HepG2 (cell line): ENCODE data around the gene TMEM132E. TPM values are rescaled to one million over a fixed set of nuclear protein-coding genes. Genes with fewer than 3 reads are reported as not detected.

Source experiments
- ATAC-seq: fragments of 200-7000 bp; cut with Tn5 transposase; 3 replicates; pipeline ENCODE4 v1.9.1; 2020; ENCODE audit warnings: mild to moderate bottlenecking, moderate library complexity
- BruUV-seq: library from RNA; stranded (reverse); fragments of 400-500 nt; replicated peaks from 2 replicates; lab custom pipeline; 2021; lab: Mats Ljungman, UMichigan
- CTCF ChIA-PET: fragments of 300-600 bp; formaldehyde crosslinking; extraction: SDS; loops from one replicate; lab custom pipeline; 2021; ENCODE audit warnings: low total read pairs, inconsistent platforms, low intra/inter-chr PET ratio; lab: Yijun Ruan, JAX
- POLR2A ChIA-PET: fragments of 350-600 bp; sonication (Branson Sonifier 250); formaldehyde crosslinking; loops from one replicate; lab custom pipeline; 2020; ENCODE audit warnings: antibody characterized with exemption, inconsistent platforms; lab: Yijun Ruan, JAX
- DNase-seq: peaks from one replicate; pipeline ENCODE4 v3.0.0-alpha.2; 2015; ENCODE audit warnings: low spot score
- FAIRE-seq: peaks from 3 replicates; lab custom pipeline; 2011; peaks lifted over from hg19 to GRCh38; lab: Jason Lieb, UNC
- H2AFZ ChIP-seq: one replicate; pipeline ENCODE4 v1.6.1; 2011; ENCODE audit warnings: low read length, inconsistent platforms
- H3K27ac ChIP-seq: fragments of 300-600 bp; 3 replicates; pipeline ENCODE4 v1.8.0; 2011; ENCODE audit warnings: mixed run types, mild to moderate bottlenecking, mixed read lengths, low read length, inconsistent platforms; ENCODE audit not compliant: insufficient read depth; ENCODE audit errors: extremely low read length
- H3K27me3 ChIP-seq, 2 experiments: fragments of 200-600 bp in 1 of 2; 2 replicates in 1 of 2; 3 replicates in 1 of 2; pipeline versions ENCODE4 v1.6.0 to v1.8.0; 2011; ENCODE audit warnings: low read length in 2 of 2, mild to moderate bottlenecking in 2 of 2, moderate library complexity in 2 of 2, inconsistent platforms in 1 of 2; ENCODE audit not compliant: insufficient read depth in 2 of 2, control insufficient read depth in 1 of 2
- H3K36me3 ChIP-seq, 2 experiments: fragments of 200-600 bp in 1 of 2; replicated peaks in 1 of 2; 2 replicates in 1 of 2; 3 replicates in 1 of 2; pipeline versions ENCODE4 v1.5.1 to v1.8.0; 2011; ENCODE audit warnings: low read length in 2 of 2, inconsistent platforms in 1 of 2; ENCODE audit not compliant: insufficient read depth in 2 of 2, control insufficient read depth in 1 of 2
- H3K4me1 ChIP-seq: 2 replicates; pipeline ENCODE4 v1.5.1; 2012; ENCODE audit warnings: low read length, inconsistent platforms; ENCODE audit not compliant: insufficient read depth
- H3K4me2 ChIP-seq: 2 replicates; pipeline ENCODE4 v1.6.0; 2011; ENCODE audit warnings: low read depth, low read length, inconsistent platforms
- H3K4me3 ChIP-seq, 3 experiments: fragments of 200-600 bp in 1 of 3; sonication (generic), shearing (Covaris generic) in 1 of 3; replicated peaks in 1 of 3; 2 replicates each; pipeline ENCODE4 v1.5.1; 2011 to 2016; ENCODE audit warnings: low read length in 3 of 3, inconsistent platforms in 2 of 3, low read depth in 2 of 3, mild to moderate bottlenecking in 2 of 3, control low read depth in 1 of 3, mixed read lengths in 1 of 3; ENCODE audit not compliant: insufficient read depth in 1 of 3
- H3K79me2 ChIP-seq: one replicate; pipeline ENCODE4 v1.6.1; 2011; ENCODE audit warnings: low read length, inconsistent platforms; ENCODE audit not compliant: insufficient read depth
- H3K9ac ChIP-seq: 2 replicates; pipeline ENCODE4 v1.6.0; 2011; ENCODE audit warnings: mild to moderate bottlenecking, low read depth, low read length, inconsistent platforms; ENCODE audit not compliant: insufficient read depth
- H3K9me3 ChIP-seq: 2 replicates; pipeline ENCODE4 v1.5.1; 2012; ENCODE audit warnings: mild to moderate bottlenecking, low read length
- H4K20me1 ChIP-seq: 2 replicates; pipeline ENCODE4 v1.6.0; 2011; ENCODE audit warnings: inconsistent platforms, mild to moderate bottlenecking, low read length, moderate library complexity; ENCODE audit not compliant: insufficient read depth
- ARID5B ChIP-seq: IDR thresholded peaks from 2 replicates; pipeline ENCODE4 v1.4.0; 2020; ENCODE audit warnings: mild to moderate bottlenecking, missing genetic modification reagents
- HDAC6 ChIP-seq: fragments of 200-600 bp; sonication (generic); IDR thresholded peaks from 2 replicates; pipeline ENCODE4 v1.7.0; 2017; ENCODE audit warnings: mild to moderate bottlenecking, antibody characterized with exemption, low read length, low read depth
- KIAA2018 ChIP-seq: sonication (generic); formaldehyde crosslinking; IDR thresholded peaks from 2 replicates; pipeline ENCODE4 v1.5.0; 2020; ENCODE audit warnings: mild to moderate bottlenecking, missing genetic modification reagents, borderline replicate concordance
- MAFF ChIP-seq: IDR thresholded peaks from 2 replicates; pipeline ENCODE4 v1.6.1; 2011; ENCODE audit warnings: low read depth, low read length, improper control_type of control experiment
- MIER3 ChIP-seq: IDR thresholded peaks from 2 replicates; pipeline ENCODE4 v1.6.1; 2016; ENCODE audit warnings: missing compliant biosample characterization, borderline replicate concordance
- ZBTB43 ChIP-seq: sonication (generic); formaldehyde crosslinking; conservative IDR thresholded peaks from 2 replicates; pipeline ENCODE4 v1.4.0; 2020; ENCODE audit warnings: missing genetic modification reagents
- ZNF260 ChIP-seq: sonication (generic); formaldehyde crosslinking; IDR thresholded peaks from 2 replicates; pipeline ENCODE4 v1.4.0; 2020; ENCODE audit warnings: missing genetic modification reagents, low read depth, mild to moderate bottlenecking, borderline replicate concordance
- WGBS: methylation state at CpG from one replicate; pipeline ENCODE4 v1.1.6; 2017; ENCODE audit warnings: low lambda C conversion rate; 5-methylcytosine and 5-hydroxymethylcytosine counted together
- in situ Hi-C: cut with HindIII; loops from 2 replicates; pipeline ENCODE4 v1.10.0; 2017; ENCODE audit warnings: low pct_unique_long_range_greater_than_20kb; ENCODE audit not compliant: extremely low pct_ligation_motif_present
- intact Hi-C: fragments of 100-400 bp; cut with micrococcal nuclease; formaldehyde crosslinking; loops from one replicate; pipeline ENCODE4 v1.10.0; 2022; ENCODE audit not compliant: unreplicated experiment
- polyA plus RNA-seq, 8 experiments: library from polyadenylated mRNA; depleted of rRNA in 3 of 8; stranded (reverse) in 7 of 8; unstranded in 1 of 8; fragments of >200 nt; fragmentation: Illumina TruSeq in 4 of 8; extraction: Trizol in 4 of 8; gene quantifications; 2 replicates each; pipeline versions ENCODE4 v1.2.1 to v1.2.3, GENCODE V29; 2011 to 2016; ENCODE audit warnings: low read depth in 4 of 8, missing spikeins in 1 of 8, mixed read lengths in 1 of 8; ENCODE audit not compliant: insufficient read depth in 1 of 8
- total RNA-seq, 5 experiments: library from RNA; depleted of rRNA; stranded (reverse); fragments of >200 nt; fragmentation: Illumina TruSeq; extraction: Trizol; gene quantifications; 2 replicates each; pipeline ENCODE4 v1.2.3, GENCODE V29; 2016; ENCODE audit warnings: low read depth in 1 of 5

The TMEM132E gene
- total and polyA plus RNA-seq, 2 of the 13 experiments (the other 11 are each of a cell fraction or from before 2014, with no cell fraction given), result not detected

GRCh38 chr17:34644941-34645550, 65.7 kb downstream of the TMEM132E start:
- Histone ChIP-seq H3K9me3 (no peaks in the 10 kb centered on the region), H3K9ac (no peak overlapping the region), H3K4me2 (no peak overlapping the region), H3K36me3 (no peaks in the 10 kb centered on the region), H3K27me3 (peaks cover 1 to 19% of the 10 kb centered on the region in 2 experiments; a peak in 4 of 5 replicates), H3K4me3 (no peak overlapping the region), H3K79me2 (no peaks in the 10 kb centered on the region), H3K27ac (no peak overlapping the region), H2AFZ (no peak overlapping the region), H4K20me1 (no peaks in the 10 kb centered on the region), H3K4me1 (no peaks in the 10 kb centered on the region)
- no TSS peak for BruUV-seq
- intact Hi-C loops (no loop called here), in situ Hi-C loops (no loop called here)
- CTCF ChIA-PET, result no interaction called here
- POLR2A ChIA-PET, result no interaction called here
- 0% methylated on average over 1 of the region's 3 CpGs for WGBS
- no peak for DNase-seq
- FAIRE-seq, result no peak
- ATAC-seq, result no peak
- no peak for TF ChIP-seq ZBTB43 (CRISPR knock-in tag)
- no peak for TF ChIP-seq HDAC6
- no peak for TF ChIP-seq ZNF260 (CRISPR knock-in tag)
- TF ChIP-seq MAFF, result no peak
- no peak for TF ChIP-seq KIAA2018 (CRISPR knock-in tag)
- TF ChIP-seq ARID5B (CRISPR knock-in tag), result no peak
- TF ChIP-seq MIER3 (CRISPR knock-in tag), result no peak
